ENCODE results near the gene BBLN.

DNA sequence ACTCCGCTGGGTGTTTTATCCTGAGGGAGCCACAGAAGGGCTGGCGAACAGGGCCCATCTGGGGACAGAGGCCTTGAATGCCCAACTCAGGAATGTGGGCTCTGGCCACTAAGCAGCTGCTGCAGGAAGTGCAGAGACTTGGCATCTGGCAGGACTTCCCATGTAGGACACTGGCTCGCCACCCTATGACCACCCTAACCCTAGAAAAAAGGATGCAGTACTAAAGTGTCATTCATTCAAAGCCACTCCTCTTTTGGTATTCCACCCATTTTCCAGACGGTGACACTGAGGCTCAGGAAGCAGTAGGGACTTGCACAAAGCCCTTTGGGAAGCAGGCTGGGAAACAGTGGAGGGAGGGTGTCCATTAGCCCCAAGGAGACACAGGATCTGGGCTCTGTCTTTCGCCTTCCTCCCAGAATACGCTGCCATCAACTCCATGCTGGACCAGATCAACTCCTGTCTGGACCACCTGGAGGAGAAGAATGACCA is 3.0 kb downstream of the BBLN start:
- no peak for TF ChIP-seq ARNTL (CRISPR knock-in tag; IDR thresholded peaks at IDR 0.05; ENCODE audit: borderline replicate concordance, low read depth)
- TF ChIP-seq BACH2 (CRISPR knock-in tag; IDR thresholded peaks at IDR 0.05; ENCODE audit: borderline replicate concordance): no peak

All from SK-N-SH treated with all-trans-retinoic acid at 6 μM for 48 hours (cell line).